HUDEP-2 (cell line): ENCODE measurements around the gene SOX14.

Experiments used
- DNase-seq, 76 experiments: peaks; one replicate each; lab custom pipeline; 2025; ENCODE audit not compliant: unreplicated experiment in 76 of 76; lab: John Stamatoyannopoulos, UW

SOX14 gene

GRCh38 chr3:137767538-137768360 lies 3.6 kb downstream of the SOX14 start:
- no peak for DNase-seq

- DNase-seq = no peak
Measured at GRCh38 chr3:137768361-137769321, 4.5 kb downstream of the SOX14 start.

- DNase-seq = no peak
Measured at GRCh38 chr3:137769322-137770065, 5.4 kb downstream of the SOX14 start.

- DNase-seq = no peak
Measured at GRCh38 chr3:137770066-137770834, 6.1 kb downstream of the SOX14 start.

- no peak for DNase-seq
Measured at GRCh38 chr3:137770835-137771399, 6.8 kb downstream of the SOX14 start.

GRCh38 chr3:137771401-137772213 lies 7.5 kb downstream of the SOX14 start:
- DNase-seq = no peak

GRCh38 chr3:137772214-137772955 lies 8.3 kb downstream of the SOX14 start:
- DNase-seq = no peak

GRCh38 chr3:137778941-137779340 lies 14.8 kb downstream of the SOX14 start:
- DNase-seq = no peak

GRCh38 chr3:137787529-137787928 lies 23.4 kb downstream of the SOX14 start:
- no peak for DNase-seq

- no peak for DNase-seq
Measured at GRCh38 chr3:137789236-137789635, 25.1 kb downstream of the SOX14 start.

- peak in 5 of 76 experiments; percentile 1 to 8 (median 3) for DNase-seq
Measured at GRCh38 chr3:137792626-137793271, 28.6 kb downstream of the SOX14 start.

GRCh38 chr3:137796993-137797392 lies 32.9 kb downstream of the SOX14 start:
- DNase-seq = no peak

GRCh38 chr3:137803215-137803614 lies 39.1 kb downstream of the SOX14 start:
- no peak for DNase-seq

GRCh38 chr3:137807998-137808397 lies 43.9 kb downstream of the SOX14 start:
- DNase-seq = no peak

- no peak for DNase-seq
Measured at GRCh38 chr3:137809509-137809908, 45.4 kb downstream of the SOX14 start.

- DNase-seq = no peak
Measured at GRCh38 chr3:137812023-137812422, 47.9 kb downstream of the SOX14 start.

- DNase-seq = no peak
Measured at GRCh38 chr3:137815251-137815650, 51.1 kb downstream of the SOX14 start.
